AG09309 (cell line): Measurements from ENCODE around the gene VAMP8.

Experiments used
- DNase-seq: peaks from one replicate; pipeline ENCODE4 v3.0.0-alpha.2; 2010; ENCODE audit warnings: low read depth
- H3K4me3 ChIP-seq: 2 replicates; pipeline ENCODE4 v1.5.1; 2011; ENCODE audit warnings: mild to moderate bottlenecking, low read depth, low read length, moderate library complexity; ENCODE audit not compliant: control insufficient read depth
- CTCF ChIP-seq: IDR thresholded peaks from 2 replicates; pipeline ENCODE4 v1.5.1; 2011; ENCODE audit warnings: mild to moderate bottlenecking, low read depth, low read length, inconsistent platforms; ENCODE audit not compliant: insufficient read depth, control insufficient read depth; ENCODE audit errors: missing control alignments

Gene VAMP8

GRCh38 chr2:85564144-85564563 is 13.2 kb upstream of the VAMP8 start:
- no peak for DNase-seq
- no peak for TF ChIP-seq CTCF
- H3K4me3 ChIP-seq, result no peak overlapping the region

GRCh38 chr2:85566265-85566664 is 11.1 kb upstream of the VAMP8 start:
- no peak for DNase-seq
- no peak overlapping the region for H3K4me3 ChIP-seq
- no peak for TF ChIP-seq CTCF

GRCh38 chr2:85575739-85576138 is 1.6 kb upstream of the VAMP8 start:
- no peak for DNase-seq
- TF ChIP-seq CTCF, result no peak
- no peak overlapping the region for H3K4me3 ChIP-seq

GRCh38 chr2:85577063-85577385 is 362 bp upstream of the VAMP8 start:
- DNase-seq, result no peak
- TF ChIP-seq CTCF, result no peak
- no peak overlapping the region for H3K4me3 ChIP-seq

- H3K4me3 ChIP-seq, result no peak overlapping the region
- no peak for TF ChIP-seq CTCF
- no peak for DNase-seq
These were observed 1.1 kb downstream of the VAMP8 start for GRCh38 chr2:85578243-85579180.

- H3K4me3 ChIP-seq, result no peak overlapping the region
- DNase-seq, result no peak
- no peak for TF ChIP-seq CTCF
These were observed 2.0 kb downstream of the VAMP8 start for GRCh38 chr2:85579266-85579935.
